Erythroblast (primary cell): ENCODE results near the gene LRIF1.

Experiments used
- GATA1 ChIP-seq: IDR thresholded peaks from 2 replicates; pipeline ENCODE4 v1.6.1; 2011; ENCODE audit warnings: low read depth, mild to moderate bottlenecking, control low read depth, low read length, moderate library complexity
- POLR2A ChIP-seq: IDR thresholded peaks from 2 replicates; pipeline ENCODE4 v1.6.1; 2011; ENCODE audit warnings: mild to moderate bottlenecking, low read length

- TF ChIP-seq POLR2A (no peak), GATA1 (no peak)
Observed at GRCh38 chr1:110982320-110982719, 18.6 kb upstream of the LRIF1 start.
